HepG2 (cell line): ENCODE data around the gene H3-3A. TPM values are rescaled to one million over a fixed set of nuclear protein-coding genes. Genes with fewer than 3 reads are reported as not detected.

Experiments used
- ATAC-seq: fragments of 200-7000 bp; cut with Tn5 transposase; 3 replicates; pipeline ENCODE4 v1.9.1; 2020; ENCODE audit warnings: mild to moderate bottlenecking, moderate library complexity
- BruUV-seq: library from RNA; stranded (reverse); fragments of 400-500 nt; replicated peaks from 2 replicates; lab custom pipeline; 2021; lab: Mats Ljungman, UMichigan
- CTCF ChIA-PET: fragments of 300-600 bp; formaldehyde crosslinking; extraction: SDS; loops from one replicate; lab custom pipeline; 2021; ENCODE audit warnings: low total read pairs, inconsistent platforms, low intra/inter-chr PET ratio; lab: Yijun Ruan, JAX
- POLR2A ChIA-PET: fragments of 350-600 bp; sonication (Branson Sonifier 250); formaldehyde crosslinking; loops from one replicate; lab custom pipeline; 2020; ENCODE audit warnings: antibody characterized with exemption, inconsistent platforms; lab: Yijun Ruan, JAX
- DNase-seq: peaks from one replicate; pipeline ENCODE4 v3.0.0-alpha.2; 2015; ENCODE audit warnings: low spot score
- FAIRE-seq: peaks from 3 replicates; lab custom pipeline; 2011; peaks lifted over from hg19 to GRCh38; lab: Jason Lieb, UNC
- H2AFZ ChIP-seq: one replicate; pipeline ENCODE4 v1.6.1; 2011; ENCODE audit warnings: low read length, inconsistent platforms
- H3K27ac ChIP-seq: fragments of 300-600 bp; 3 replicates; pipeline ENCODE4 v1.8.0; 2011; ENCODE audit warnings: mixed run types, mild to moderate bottlenecking, mixed read lengths, low read length, inconsistent platforms; ENCODE audit not compliant: insufficient read depth; ENCODE audit errors: extremely low read length
- H3K27me3 ChIP-seq, 2 experiments: fragments of 200-600 bp in 1 of 2; 2 replicates in 1 of 2; 3 replicates in 1 of 2; pipeline versions ENCODE4 v1.6.0 to v1.8.0; 2011; ENCODE audit warnings: low read length in 2 of 2, mild to moderate bottlenecking in 2 of 2, moderate library complexity in 2 of 2, inconsistent platforms in 1 of 2; ENCODE audit not compliant: insufficient read depth in 2 of 2, control insufficient read depth in 1 of 2
- H3K36me3 ChIP-seq, 2 experiments: fragments of 200-600 bp in 1 of 2; replicated peaks in 1 of 2; 2 replicates in 1 of 2; 3 replicates in 1 of 2; pipeline versions ENCODE4 v1.5.1 to v1.8.0; 2011; ENCODE audit warnings: low read length in 2 of 2, inconsistent platforms in 1 of 2; ENCODE audit not compliant: insufficient read depth in 2 of 2, control insufficient read depth in 1 of 2
- H3K4me1 ChIP-seq: 2 replicates; pipeline ENCODE4 v1.5.1; 2012; ENCODE audit warnings: low read length, inconsistent platforms; ENCODE audit not compliant: insufficient read depth
- H3K4me2 ChIP-seq: 2 replicates; pipeline ENCODE4 v1.6.0; 2011; ENCODE audit warnings: low read depth, low read length, inconsistent platforms
- H3K4me3 ChIP-seq, 3 experiments: fragments of 200-600 bp in 1 of 3; sonication (generic), shearing (Covaris generic) in 1 of 3; replicated peaks in 1 of 3; 2 replicates each; pipeline ENCODE4 v1.5.1; 2011 to 2016; ENCODE audit warnings: low read length in 3 of 3, inconsistent platforms in 2 of 3, low read depth in 2 of 3, mild to moderate bottlenecking in 2 of 3, control low read depth in 1 of 3, mixed read lengths in 1 of 3; ENCODE audit not compliant: insufficient read depth in 1 of 3
- H3K79me2 ChIP-seq: one replicate; pipeline ENCODE4 v1.6.1; 2011; ENCODE audit warnings: low read length, inconsistent platforms; ENCODE audit not compliant: insufficient read depth
- H3K9ac ChIP-seq: 2 replicates; pipeline ENCODE4 v1.6.0; 2011; ENCODE audit warnings: mild to moderate bottlenecking, low read depth, low read length, inconsistent platforms; ENCODE audit not compliant: insufficient read depth
- H3K9me3 ChIP-seq: 2 replicates; pipeline ENCODE4 v1.5.1; 2012; ENCODE audit warnings: mild to moderate bottlenecking, low read length
- H4K20me1 ChIP-seq: 2 replicates; pipeline ENCODE4 v1.6.0; 2011; ENCODE audit warnings: inconsistent platforms, mild to moderate bottlenecking, low read length, moderate library complexity; ENCODE audit not compliant: insufficient read depth
- HMGA1 ChIP-seq: sonication (generic); formaldehyde crosslinking; conservative IDR thresholded peaks from 2 replicates; pipeline ENCODE4 v1.4.0; 2020; ENCODE audit warnings: missing genetic modification reagents
- HNRNPL ChIP-seq: fragments of 200-400 bp; formaldehyde crosslinking; IDR thresholded peaks from 2 replicates; pipeline ENCODE4 v1.6.1; 2017; ENCODE audit warnings: mild to moderate bottlenecking, low read depth, low read length
- KDM4B ChIP-seq: sonication (generic); formaldehyde crosslinking; IDR thresholded peaks from 2 replicates; pipeline ENCODE4 v1.4.0; 2020; ENCODE audit warnings: missing genetic modification reagents
- KDM6A ChIP-seq: IDR thresholded peaks from 2 replicates; pipeline ENCODE4 v1.6.1; 2016; ENCODE audit warnings: low read depth
- MED13 ChIP-seq: sonication (generic); formaldehyde crosslinking; IDR thresholded peaks from 2 replicates; pipeline ENCODE4 v1.5.0; 2020; ENCODE audit warnings: missing genetic modification reagents
- TOPORS ChIP-seq: sonication (generic); formaldehyde crosslinking; IDR thresholded peaks from 2 replicates; pipeline ENCODE4 v1.8.0; 2023; ENCODE audit warnings: mild to moderate bottlenecking, missing genetic modification reagents
- ZBTB1 ChIP-seq: sonication (generic); formaldehyde crosslinking; IDR thresholded peaks from 2 replicates; pipeline ENCODE4 v1.4.0; 2020; ENCODE audit warnings: missing genetic modification reagents, borderline replicate concordance
- ZNF260 ChIP-seq: sonication (generic); formaldehyde crosslinking; IDR thresholded peaks from 2 replicates; pipeline ENCODE4 v1.4.0; 2020; ENCODE audit warnings: missing genetic modification reagents, low read depth, mild to moderate bottlenecking, borderline replicate concordance
- ZNF318 ChIP-seq: sonication (generic); formaldehyde crosslinking; IDR thresholded peaks from 2 replicates; pipeline ENCODE4 v1.4.0; 2020; ENCODE audit warnings: mild to moderate bottlenecking, missing genetic modification reagents
- ZNF724P ChIP-seq: sonication (generic); formaldehyde crosslinking; IDR thresholded peaks from 2 replicates; pipeline ENCODE4 v1.8.0; 2022; ENCODE audit warnings: missing genetic modification reagents, borderline replicate concordance
- ZUFSP ChIP-seq: sonication (generic); formaldehyde crosslinking; IDR thresholded peaks from 2 replicates; pipeline ENCODE4 v1.9.0; 2021; ENCODE audit warnings: missing genetic modification reagents, mild to moderate bottlenecking, borderline replicate concordance
- WGBS: methylation state at CpG from one replicate; pipeline ENCODE4 v1.1.6; 2017; ENCODE audit warnings: low lambda C conversion rate; 5-methylcytosine and 5-hydroxymethylcytosine counted together
- in situ Hi-C: cut with HindIII; loops from 2 replicates; pipeline ENCODE4 v1.10.0; 2017; ENCODE audit warnings: low pct_unique_long_range_greater_than_20kb; ENCODE audit not compliant: extremely low pct_ligation_motif_present
- intact Hi-C: fragments of 100-400 bp; cut with micrococcal nuclease; formaldehyde crosslinking; loops from one replicate; pipeline ENCODE4 v1.10.0; 2022; ENCODE audit not compliant: unreplicated experiment
- polyA plus RNA-seq, 8 experiments: library from polyadenylated mRNA; depleted of rRNA in 3 of 8; stranded (reverse) in 7 of 8; unstranded in 1 of 8; fragments of >200 nt; fragmentation: Illumina TruSeq in 4 of 8; extraction: Trizol in 4 of 8; gene quantifications; 2 replicates each; pipeline versions ENCODE4 v1.2.1 to v1.2.3, GENCODE V29; 2011 to 2016; ENCODE audit warnings: low read depth in 4 of 8, missing spikeins in 1 of 8, mixed read lengths in 1 of 8; ENCODE audit not compliant: insufficient read depth in 1 of 8
- total RNA-seq, 5 experiments: library from RNA; depleted of rRNA; stranded (reverse); fragments of >200 nt; fragmentation: Illumina TruSeq; extraction: Trizol; gene quantifications; 2 replicates each; pipeline ENCODE4 v1.2.3, GENCODE V29; 2016; ENCODE audit warnings: low read depth in 1 of 5
- TF ChIP-seq, protein P1 (sequence below): sonication (generic); formaldehyde crosslinking; IDR thresholded peaks from 2 replicates; pipeline ENCODE4 v1.8.0; 2022; ENCODE audit warnings: mild to moderate bottlenecking, missing genetic modification reagents; ENCODE audit not compliant: insufficient replicate concordance
- TF ChIP-seq, protein P2 (sequence below): sonication (generic); formaldehyde crosslinking; IDR thresholded peaks from 2 replicates; pipeline ENCODE4 v1.5.0; 2020; ENCODE audit warnings: missing genetic modification reagents

The H3-3A gene
- total and polyA plus RNA-seq, 2 of the 13 experiments (the other 11 are each of a cell fraction or from before 2014, with no cell fraction given) = 221 to 320 TPM

GRCh38 chr1:226021401-226021800 lies 41.1 kb upstream of the H3-3A start:
- Histone ChIP-seq H4K20me1 (no peaks in the 10 kb centered on the region), H3K4me3 (no peak overlapping the region), H3K9me3 (no peaks in the 10 kb centered on the region), H3K27ac (no peak overlapping the region), H3K79me2 (no peaks in the 10 kb centered on the region), H3K4me1 (no peaks in the 10 kb centered on the region), H2AFZ (no peak overlapping the region), H3K36me3 (no peaks in the 10 kb centered on the region), H3K27me3 (no peaks in the 10 kb centered on the region), H3K9ac (no peak overlapping the region), H3K4me2 (no peak overlapping the region)
- 0% methylated on average over 3 of the region's 3 CpGs for WGBS
- no peak for FAIRE-seq
- ATAC-seq = no peak
- no TSS peak for BruUV-seq
- ChIA-PET POLR2A (no interaction called here), CTCF (no interaction called here)
- intact Hi-C loops = no loop called here
- no peak for DNase-seq
- in situ Hi-C loops = no loop called here
- no peak for TF ChIP-seq KDM6A (CRISPR knock-in tag)
- TF ChIP-seq HMGA1 (CRISPR knock-in tag) = no peak
- no peak for TF ChIP-seq TOPORS (CRISPR knock-in tag)
- TF ChIP-seq ZNF724P (CRISPR knock-in tag) = no peak
- no peak for TF ChIP-seq HNRNPL
- no peak for TF ChIP-seq ZNF260 (CRISPR knock-in tag)
- TF ChIP-seq ZUFSP (CRISPR knock-in tag) = no peak
- TF ChIP-seq, protein P1, sequence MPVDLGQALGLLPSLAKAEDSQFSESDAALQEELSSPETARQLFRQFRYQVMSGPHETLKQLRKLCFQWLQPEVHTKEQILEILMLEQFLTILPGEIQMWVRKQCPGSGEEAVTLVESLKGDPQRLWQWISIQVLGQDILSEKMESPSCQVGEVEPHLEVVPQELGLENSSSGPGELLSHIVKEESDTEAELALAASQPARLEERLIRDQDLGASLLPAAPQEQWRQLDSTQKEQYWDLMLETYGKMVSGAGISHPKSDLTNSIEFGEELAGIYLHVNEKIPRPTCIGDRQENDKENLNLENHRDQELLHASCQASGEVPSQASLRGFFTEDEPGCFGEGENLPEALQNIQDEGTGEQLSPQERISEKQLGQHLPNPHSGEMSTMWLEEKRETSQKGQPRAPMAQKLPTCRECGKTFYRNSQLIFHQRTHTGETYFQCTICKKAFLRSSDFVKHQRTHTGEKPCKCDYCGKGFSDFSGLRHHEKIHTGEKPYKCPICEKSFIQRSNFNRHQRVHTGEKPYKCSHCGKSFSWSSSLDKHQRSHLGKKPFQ (CRISPR knock-in tag) = no peak
- TF ChIP-seq, protein P2, sequence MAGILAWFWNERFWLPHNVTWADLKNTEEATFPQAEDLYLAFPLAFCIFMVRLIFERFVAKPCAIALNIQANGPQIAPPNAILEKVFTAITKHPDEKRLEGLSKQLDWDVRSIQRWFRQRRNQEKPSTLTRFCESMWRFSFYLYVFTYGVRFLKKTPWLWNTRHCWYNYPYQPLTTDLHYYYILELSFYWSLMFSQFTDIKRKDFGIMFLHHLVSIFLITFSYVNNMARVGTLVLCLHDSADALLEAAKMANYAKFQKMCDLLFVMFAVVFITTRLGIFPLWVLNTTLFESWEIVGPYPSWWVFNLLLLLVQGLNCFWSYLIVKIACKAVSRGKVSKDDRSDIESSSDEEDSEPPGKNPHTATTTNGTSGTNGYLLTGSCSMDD = no peak
- no peak for TF ChIP-seq MED13 (CRISPR knock-in tag)
- no peak for TF ChIP-seq ZNF318
- TF ChIP-seq KDM4B = no peak
- no peak for TF ChIP-seq ZBTB1 (CRISPR knock-in tag)
